Prostate gland (tissue), 2 donors: ENCODE results near the gene PLEKHN1.
A peak's percentile ranks its signal among the peaks of the same experiment; 100 is the strongest.

ENCODE experiments used
- CTCF ChIP-seq, 4 experiments: fragments of 200-600 bp in 2 of 4; fragments of 450-650 bp in 2 of 4; sonication (generic) in 2 of 4; IDR thresholded peaks; 1 replicate in 3 of 4; 2 replicates in 1 of 4; pipeline ENCODE4 v1.5.1; 2016 to 2019; ENCODE audit warnings: antibody characterized with exemption in 4 of 4, mild to moderate bottlenecking in 2 of 4, moderate library complexity in 2 of 4
- POLR2AphosphoS5 ChIP-seq: sonication (generic); formaldehyde crosslinking; IDR thresholded peaks from one replicate; pipeline ENCODE4 v1.6.1; 2017; ENCODE audit warnings: antibody characterized with exemption

- peak; percentile 36 for TF ChIP-seq POLR2AphosphoS5
- peak in 3 of 4 experiments; percentile 25 to 66 (median 62) for TF ChIP-seq CTCF (IDR thresholded peaks at IDR 0.05)
These were observed 45.1 kb upstream of the PLEKHN1 start for GRCh38 chr1:921011-921837.
